SK-N-SH (cell line): ENCODE results near the gene OR8B12.

Experiments used
- CHD2 ChIP-seq: fragments of 150-350 bp; IDR thresholded peaks from 2 replicates; pipeline ENCODE4 v1.6.1; 2018; ENCODE audit warnings: low read length; ENCODE audit not compliant: partially characterized antibody
- CTCF ChIP-seq: fragments of 200-600 bp; sonication (generic); IDR thresholded peaks from 2 replicates; pipeline ENCODE4 v1.6.1; 2017; ENCODE audit warnings: antibody characterized with exemption, mild to moderate bottlenecking, moderate library complexity
- EP300 ChIP-seq, 2 experiments: IDR thresholded peaks; 2 replicates each; pipeline versions ENCODE4 v1.4.0 to v1.6.1; 2012; ENCODE audit warnings: borderline replicate concordance in 1 of 2, low read depth in 1 of 2, low read length in 1 of 2
- GABPA ChIP-seq: IDR thresholded peaks from 2 replicates; pipeline ENCODE4 v1.4.0; 2012; ENCODE audit warnings: low read depth, mild to moderate bottlenecking
- GATA2 ChIP-seq: sonication (generic); formaldehyde crosslinking; IDR thresholded peaks from 2 replicates; pipeline ENCODE4 v1.5.0; 2020; ENCODE audit warnings: mild to moderate bottlenecking, missing genetic modification reagents
- JUND ChIP-seq: IDR thresholded peaks from 2 replicates; pipeline ENCODE4 v1.4.0; 2012
- MAX ChIP-seq: IDR thresholded peaks from 2 replicates; pipeline ENCODE4 v1.4.0; 2012; ENCODE audit warnings: low read depth
- POLR2AphosphoS5 ChIP-seq: IDR thresholded peaks from 2 replicates; pipeline ENCODE4 v1.6.1; 2012; ENCODE audit warnings: low read depth, low read length
- RCOR1 ChIP-seq: fragments of 150-350 bp; IDR thresholded peaks from 2 replicates; pipeline ENCODE4 v1.6.1; 2017; ENCODE audit warnings: antibody characterized with exemption, low read length
- REST ChIP-seq: IDR thresholded peaks from 2 replicates; pipeline ENCODE4 v1.6.1; 2012; ENCODE audit warnings: mild to moderate bottlenecking, low read depth, low read length, moderate library complexity
- SMC3 ChIP-seq: IDR thresholded peaks from 2 replicates; pipeline ENCODE4 v1.6.1; 2012; ENCODE audit warnings: low read depth, low read length, improper control_type of control experiment
- TAF1 ChIP-seq: IDR thresholded peaks from 2 replicates; pipeline ENCODE4 v1.6.1; 2012; ENCODE audit warnings: low read depth, mild to moderate bottlenecking, low read length, moderate library complexity, borderline replicate concordance

- no peak for TF ChIP-seq EP300 (IDR thresholded peaks at IDR 0.05; ENCODE audit: borderline replicate concordance in 1 of 2, low read depth in 1 of 2, low read length in 1 of 2)
- TF ChIP-seq CTCF: no peak
- TF ChIP-seq JUND: no peak
- no peak for TF ChIP-seq GATA2 (CRISPR knock-in tag)
- no peak for TF ChIP-seq GABPA
- no peak for TF ChIP-seq SMC3
- no peak for TF ChIP-seq REST
- no peak for TF ChIP-seq TAF1
- TF ChIP-seq CHD2: no peak
- TF ChIP-seq RCOR1: no peak
- no peak for TF ChIP-seq MAX
- TF ChIP-seq POLR2AphosphoS5: no peak
Measured at GRCh38 chr11:124514131-124514530, 29.3 kb downstream of the OR8B12 start.
